Ovary (tissue), 9 donors: ENCODE data around the gene LTB4R2. TPM values are rescaled to one million over a fixed set of nuclear protein-coding genes. Genes with fewer than 3 reads are reported as not detected.
A peak's percentile ranks its signal among the peaks of the same experiment; 100 is the strongest.

Experiments
- DNase-seq, 5 donors: peaks; one replicate each; pipeline ENCODE4 v3.0.0-alpha.2; 2019 to 2020
- H3K27ac ChIP-seq, 2 donors: fragments of 200-600 bp; one replicate each; pipeline versions ENCODE4 v1.5.1 to v1.8.0; 2019 to 2022
- H3K27me3 ChIP-seq: fragments of 200-600 bp; one replicate; pipeline ENCODE4 v1.8.0; 2022
- H3K36me3 ChIP-seq: fragments of 200-600 bp; sonication (generic); one replicate; pipeline ENCODE4 v1.5.1; 2019
- H3K4me1 ChIP-seq: one replicate; pipeline ENCODE4 v1.8.1; 2013; ENCODE audit warnings: mild to moderate bottlenecking, moderate library complexity; ENCODE audit not compliant: insufficient read depth
- H3K4me3 ChIP-seq: fragments of 200-600 bp; sonication (generic); one replicate; pipeline ENCODE4 v1.5.1; 2017
- H3K9me3 ChIP-seq, 2 donors: fragments of 200-600 bp in 1 of 2; sonication (generic) in 1 of 2; one replicate each; pipeline versions ENCODE4 v1.5.1 to v1.8.1; 2013 to 2019; ENCODE audit warnings: mild to moderate bottlenecking in 1 of 2, moderate library complexity in 1 of 2
- CTCF ChIP-seq, 3 donors: fragments of 450-650 bp in 2 of 3; fragments of 200-600 bp in 1 of 3; IDR thresholded peaks; one replicate each; pipeline versions ENCODE4 v1.5.1 to v1.8.0; 2016 to 2022; ENCODE audit warnings: antibody characterized with exemption in 3 of 3, mild to moderate bottlenecking in 1 of 3
- EP300 ChIP-seq: sonication (generic); formaldehyde crosslinking; IDR thresholded peaks from one replicate; pipeline ENCODE4 v1.6.1; 2017; ENCODE audit warnings: antibody characterized with exemption
- POLR2A ChIP-seq: fragments of 450-650 bp; IDR thresholded peaks from one replicate; pipeline ENCODE4 v1.6.1; 2017; ENCODE audit warnings: antibody characterized with exemption, mild to moderate bottlenecking, moderate library complexity
- whole genome bisulfite sequencing, 3 donors: extraction: QIAGEN DNeasy Blood & Tissue Kit in 1 of 3; methylation state at CpG; one replicate each; pipeline versions ENCODE4 v1.1.5 to v1.1.7; 2013 to 2017; 5-methylcytosine and 5-hydroxymethylcytosine counted together
- intact Hi-C, 4 donors: fragments of 100-400 bp; cut with DNase I; formaldehyde crosslinking; loops; one replicate each; pipeline versions ENCODE4 v1.11.0 to v1.15.1; 2022 to 2023
- polyA plus RNA-seq, 2 donors: library from polyadenylated mRNA; stranded (reverse); fragments of 200-250 nt in 1 of 2; fragments of 350-450 nt in 1 of 2; fragmentation: Illumina TruSeq in 1 of 2; extraction: RNeasy Lipid Tissue Mini Kit (QIAGEN cat#74804) in 1 of 2; gene quantifications; one replicate each; pipeline ENCODE4 v1.2.3, GENCODE V29; 2013 to 2014
- total RNA-seq, 7 donors: library from RNA; depleted of rRNA in 2 of 7; stranded (reverse); fragments of >200 nt in 2 of 7; fragmentation: NEBNext Ultra II Directional in 3 of 7; extraction: Animal tissue kit (Norgen Biotek cat#: 25700) in 3 of 7; gene quantifications; one replicate each; pipeline versions ENCODE4 v1.1.0 to v1.2.4, GENCODE V29; 2016 to 2023
- donor health status: DM: no; HTN: no; CAD: no; lungs with moderate emphysema.
- donor health status: DM: no; HTN: no; CAD: no.
- donor health status: Bipolar disorder and iron deficiency.
- donor health status: DM: yes; HTN: yes; CAD: no.
- donor health status: DM: no; HTN: no; CAD: no.
- donor health status: DM: yes; HTN: yes; CAD: no.

The LTB4R2 gene
- total and polyA plus RNA-seq, 9 donors: 0.85 to 10.1 (median 5.0) TPM

GRCh38 chr14:24316597-24316950 is 6.6 kb downstream of the LTB4R2 start:
- DNase-seq: peak in 1 of 5 donors; percentile 51
- H3K4me1 ChIP-seq: peaks cover 9% of the 10 kb centered on the region
- no peaks in the 10 kb centered on the region for H3K27me3 ChIP-seq
- intact Hi-C loops: no loop called here
- no peak overlapping the region for H3K4me3 ChIP-seq
- TF ChIP-seq EP300 (no peak), CTCF (IDR thresholded peaks at IDR 0.05) (no peak), POLR2A (no peak)
- no peak overlapping the region for H3K27ac ChIP-seq
- H3K36me3 ChIP-seq: no peaks in the 10 kb centered on the region
- no peaks in the 10 kb centered on the region for H3K9me3 ChIP-seq
- 23 to 36% (median 25%) methylated on average over 11 to 18 of the region's 18 CpGs for WGBS, 3 donors

- Histone ChIP-seq H3K27me3 (no peaks in the 10 kb centered on the region), H3K4me1 (peaks cover 6% of the 10 kb centered on the region), H3K9me3 (no peaks in the 10 kb centered on the region), H3K36me3 (no peaks in the 10 kb centered on the region), H3K4me3 (no peak overlapping the region), H3K27ac (no peak overlapping the region)
- intact Hi-C loops: no loop called here
- no peak for DNase-seq
- TF ChIP-seq POLR2A: no peak
- no peak for TF ChIP-seq EP300
- no peak for TF ChIP-seq CTCF (IDR thresholded peaks at IDR 0.05)
- WGBS, 3 donors: 59 to 72% (median 66%) methylated on average over 3 of the region's 3 CpGs
Observed at GRCh38 chr14:24317141-24317928, 7.4 kb downstream of the LTB4R2 start.

- Histone ChIP-seq H3K9me3 (no peaks in the 10 kb centered on the region), H3K4me1 (peaks cover 2% of the 10 kb centered on the region), H3K4me3 (no peak overlapping the region), H3K27ac (no peak overlapping the region), H3K27me3 (no peaks in the 10 kb centered on the region), H3K36me3 (no peaks in the 10 kb centered on the region)
- 80 to 83% (median 80%) methylated on average over 14 of the region's 14 CpGs for WGBS, 3 donors
- intact Hi-C loops: no loop called here
- no peak for DNase-seq
- TF ChIP-seq CTCF (IDR thresholded peaks at IDR 0.05) (no peak), EP300 (no peak), POLR2A (no peak)
Observed at GRCh38 chr14:24321212-24321975, 11.5 kb downstream of the LTB4R2 start.

GRCh38 chr14:24322672-24323071 is 12.7 kb downstream of the LTB4R2 start:
- H3K4me1 ChIP-seq: no peaks in the 10 kb centered on the region
- H3K27me3 ChIP-seq: no peaks in the 10 kb centered on the region
- no peak overlapping the region for H3K27ac ChIP-seq
- intact Hi-C loops: no loop called here
- no peaks in the 10 kb centered on the region for H3K9me3 ChIP-seq
- WGBS, 3 donors: 32 to 45% (median 34%) methylated on average over 10 of the region's 10 CpGs
- TF ChIP-seq EP300 (no peak), CTCF (IDR thresholded peaks at IDR 0.05) (no peak), POLR2A (no peak)
- H3K36me3 ChIP-seq: no peaks in the 10 kb centered on the region
- DNase-seq: no peak
- H3K4me3 ChIP-seq: no peak overlapping the region
